GM10248 (cell line): Measurements from ENCODE around the gene FKBP1A.
A peak's percentile ranks its signal among the peaks of the same experiment; 100 is the strongest.

Experiments used
- CTCF ChIA-PET: fragments of 300-600 bp; sonication (Branson Sonifier 250); formaldehyde crosslinking; extraction: SDS; loops from one replicate; lab custom pipeline; 2021; ENCODE audit warnings: antibody characterized with exemption; lab: Yijun Ruan, JAX
- POLR2A ChIA-PET: fragments of 350-650 bp; sonication (Branson Sonifier 250); formaldehyde crosslinking; extraction: SDS; loops from one replicate; lab custom pipeline; 2020; ENCODE audit warnings: antibody characterized with exemption; lab: Yijun Ruan, JAX
- DNase-seq: peaks from one replicate; pipeline ENCODE4 v3.0.0; 2012; ENCODE audit errors: extremely low spot score
- TF ChIP-seq, protein P1 (sequence below): IDR thresholded peaks from 2 replicates; pipeline ENCODE4 v1.5.1; 2012; ENCODE audit warnings: mild to moderate bottlenecking, low read depth; ENCODE audit errors: extremely low read depth, missing control alignments, control extremely low read depth

FKBP1A gene

DNA sequence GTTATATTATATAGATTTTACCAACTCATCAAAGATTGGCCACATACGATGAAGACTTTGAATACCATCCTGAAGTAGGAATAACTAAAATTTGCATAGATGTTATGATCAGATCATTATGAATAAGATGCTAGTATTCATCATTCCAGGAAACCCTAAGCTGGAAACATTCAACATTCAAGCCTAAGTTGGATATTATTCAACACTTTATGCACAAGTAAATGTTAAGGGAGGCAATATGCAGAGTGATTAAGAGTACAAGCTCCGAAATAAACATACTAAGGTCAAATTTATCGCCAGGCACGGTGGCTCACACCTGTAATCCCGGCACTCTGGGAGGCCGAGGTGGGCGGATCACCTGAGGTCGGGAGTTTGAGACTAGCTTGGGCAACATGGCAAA is 43.4 kb upstream of the FKBP1A start:
- no peak for DNase-seq
- TF ChIP-seq, protein P1, sequence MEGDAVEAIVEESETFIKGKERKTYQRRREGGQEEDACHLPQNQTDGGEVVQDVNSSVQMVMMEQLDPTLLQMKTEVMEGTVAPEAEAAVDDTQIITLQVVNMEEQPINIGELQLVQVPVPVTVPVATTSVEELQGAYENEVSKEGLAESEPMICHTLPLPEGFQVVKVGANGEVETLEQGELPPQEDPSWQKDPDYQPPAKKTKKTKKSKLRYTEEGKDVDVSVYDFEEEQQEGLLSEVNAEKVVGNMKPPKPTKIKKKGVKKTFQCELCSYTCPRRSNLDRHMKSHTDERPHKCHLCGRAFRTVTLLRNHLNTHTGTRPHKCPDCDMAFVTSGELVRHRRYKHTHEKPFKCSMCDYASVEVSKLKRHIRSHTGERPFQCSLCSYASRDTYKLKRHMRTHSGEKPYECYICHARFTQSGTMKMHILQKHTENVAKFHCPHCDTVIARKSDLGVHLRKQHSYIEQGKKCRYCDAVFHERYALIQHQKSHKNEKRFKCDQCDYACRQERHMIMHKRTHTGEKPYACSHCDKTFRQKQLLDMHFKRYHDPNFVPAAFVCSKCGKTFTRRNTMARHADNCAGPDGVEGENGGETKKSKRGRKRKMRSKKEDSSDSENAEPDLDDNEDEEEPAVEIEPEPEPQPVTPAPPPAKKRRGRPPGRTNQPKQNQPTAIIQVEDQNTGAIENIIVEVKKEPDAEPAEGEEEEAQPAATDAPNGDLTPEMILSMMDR = no peak
- CTCF ChIA-PET = interaction anchor here (0.7 to 6.7 kb wide), 15 partner anchors 9 to 341 kb away, joined by 3 to 91 read pairs (median 6); partner anchors contain the start of gene NSFL1C
- POLR2A ChIA-PET = no interaction called here

DNA sequence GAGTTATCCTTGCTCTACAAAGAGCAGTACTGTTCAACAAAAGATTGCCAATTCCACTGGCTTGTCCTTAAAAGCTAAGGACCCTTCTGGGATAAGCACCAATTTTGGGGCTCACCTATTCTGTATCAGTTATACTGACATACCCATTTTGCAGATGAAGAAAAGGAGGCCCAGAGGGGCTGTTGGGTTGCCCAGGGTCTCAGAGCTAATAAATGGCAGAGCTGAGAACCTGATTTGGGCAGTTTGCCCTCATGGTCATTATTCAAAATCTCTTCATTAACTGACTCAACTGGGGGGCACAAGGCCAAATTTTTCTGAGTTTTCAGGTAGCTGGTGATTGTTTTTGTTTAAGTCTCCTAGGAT is 42.5 kb upstream of the FKBP1A start:
- no peak for DNase-seq
- ChIA-PET CTCF (interaction anchor here (0.7 to 6.7 kb wide), 8 partner anchors 15 to 342 kb away, joined by 3 to 91 read pairs (median 18); partner anchors contain the start of gene NSFL1C), POLR2A (interaction anchor here (0.7 kb wide), 1 partner anchor 1035 kb away, joined by 5 read pairs; the partner anchor contains the start of gene SNRPB)
- TF ChIP-seq, protein P1 = no peak

DNA sequence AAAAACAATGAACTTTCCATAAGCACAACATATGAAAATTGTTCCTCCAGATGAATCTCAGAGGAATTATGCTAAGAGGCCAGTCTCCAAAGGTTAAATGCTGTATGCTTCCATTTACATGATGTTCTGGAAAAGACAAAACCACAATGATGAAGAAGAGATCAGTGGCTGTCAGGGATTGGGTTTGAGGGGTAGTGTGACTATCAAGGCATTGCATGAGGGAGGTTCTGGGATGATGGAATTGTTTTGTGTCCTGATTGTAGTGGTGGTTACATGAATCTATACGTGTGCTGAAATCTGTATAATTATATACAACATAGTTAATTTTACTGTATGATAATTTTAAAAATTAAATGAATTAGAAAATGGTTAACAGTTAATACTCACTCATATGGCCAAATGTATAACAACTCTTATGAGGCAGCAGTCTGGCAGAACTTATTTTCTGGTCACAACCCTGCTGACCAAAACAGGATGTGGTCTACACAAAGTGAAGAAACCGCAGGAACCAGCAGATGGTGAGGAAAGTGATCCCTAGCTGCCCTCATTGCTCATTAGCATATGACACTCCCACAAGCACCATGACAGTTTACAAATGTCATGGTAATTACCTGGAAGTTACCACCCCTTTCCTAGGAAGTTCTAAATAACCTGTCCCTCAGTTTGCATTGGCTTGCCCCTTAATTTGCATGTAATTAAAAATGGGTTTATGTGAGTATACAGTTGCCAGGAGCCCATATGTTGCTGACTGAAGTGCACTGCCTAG is 41.9 kb upstream of the FKBP1A start:
- ChIA-PET POLR2A (interaction anchor here (0.7 kb wide), 1 partner anchor 1036 kb away, joined by 5 read pairs; the partner anchor contains the start of gene SNRPB), CTCF (interaction anchor here (0.7 to 6.7 kb wide), 9 partner anchors 15 to 342 kb away, joined by 3 to 91 read pairs (median 12); partner anchors contain the start of gene NSFL1C)
- TF ChIP-seq, protein P1 = no peak
- DNase-seq = peak; percentile 53

DNA sequence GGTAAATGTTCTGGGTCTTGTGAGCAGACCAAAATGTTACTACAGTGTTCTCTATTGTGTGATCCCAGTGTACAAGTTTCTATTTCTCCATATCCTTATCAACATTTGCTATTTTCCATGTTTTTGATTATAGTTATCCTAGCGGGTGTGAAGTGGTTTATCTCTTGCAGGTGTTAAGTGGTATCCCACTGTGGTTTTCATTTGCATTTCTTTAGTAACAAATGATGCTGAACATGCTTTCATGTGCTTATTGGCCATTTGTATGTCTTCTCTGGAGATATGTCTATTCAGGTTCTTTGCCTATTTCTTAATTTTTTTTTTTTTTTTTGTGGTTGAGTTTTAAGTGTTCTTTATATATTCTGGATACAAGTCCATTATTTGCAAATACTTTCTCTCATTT is 38.3 kb upstream of the FKBP1A start:
- ChIA-PET POLR2A (no interaction called here), CTCF (interaction anchor here (1.5 kb wide), 1 partner anchor 110 kb away, joined by 3 read pairs; no protein-coding TSS in a partner anchor)
- DNase-seq = no peak
- TF ChIP-seq, protein P1 = no peak

DNA sequence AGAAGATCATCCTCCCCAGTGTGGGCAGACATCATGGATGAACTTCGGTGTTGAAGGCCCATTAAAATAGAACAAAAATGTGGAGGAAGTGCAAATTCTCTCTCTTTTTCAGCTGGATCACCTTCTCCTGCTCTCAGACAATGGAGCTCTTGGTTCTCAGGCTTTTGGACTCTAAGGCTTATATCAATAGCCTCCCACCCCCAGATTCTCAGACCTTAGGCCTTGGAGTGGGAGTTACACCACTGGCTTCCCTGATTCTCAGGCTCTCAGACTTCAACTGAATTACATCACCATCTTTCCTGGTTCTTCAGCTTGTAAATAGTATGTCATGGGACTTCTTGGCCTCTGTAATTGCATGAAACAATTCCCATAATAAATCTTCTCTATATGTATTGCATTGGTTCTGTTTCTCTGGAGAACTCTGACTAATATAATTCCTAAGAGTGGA is 37.2 kb upstream of the FKBP1A start:
- POLR2A ChIA-PET = no interaction called here
- CTCF ChIA-PET = interaction anchor here (1.3 to 1.5 kb wide), 2 partner anchors 9 to 108 kb away, joined by 3 to 4 read pairs; no protein-coding TSS in a partner anchor
- TF ChIP-seq, protein P1 = no peak
- no peak for DNase-seq

DNA sequence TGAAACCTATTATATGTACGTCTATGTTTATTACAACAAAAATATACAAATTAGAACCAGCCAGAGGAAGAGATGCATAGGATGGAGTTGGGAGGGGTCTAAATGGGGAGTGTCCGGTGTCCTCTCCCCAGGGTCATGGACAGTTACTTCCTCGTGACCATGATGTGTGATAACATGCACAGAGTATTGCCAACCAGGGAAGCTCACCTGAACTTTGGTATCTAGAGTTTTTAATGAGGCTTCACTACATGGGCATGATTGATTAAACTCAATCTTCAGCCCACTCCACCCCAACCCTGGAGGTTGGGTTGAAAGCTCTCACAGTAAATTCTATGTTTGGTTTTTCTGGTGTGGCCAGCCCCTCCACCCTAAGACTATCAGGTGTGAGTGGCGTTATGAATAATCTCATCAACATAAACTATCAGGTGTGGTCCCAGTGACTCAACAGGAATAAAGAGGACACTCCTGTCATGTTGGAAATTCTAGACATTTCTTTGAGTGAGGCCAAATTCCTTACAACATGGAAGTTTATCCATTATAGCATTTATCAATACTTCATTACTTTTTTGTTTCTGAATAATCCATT is 36.4 kb upstream of the FKBP1A start:
- CTCF ChIA-PET = interaction anchor here (1.1 to 1.3 kb wide), 3 partner anchors 8 to 105 kb away, joined by 3 to 4 read pairs (median 3); no protein-coding TSS in a partner anchor
- POLR2A ChIA-PET = no interaction called here
- TF ChIP-seq, protein P1 = no peak
- no peak for DNase-seq
